A549 (cell line): Measurements from ENCODE around the gene SLC39A11. TPM values are rescaled to one million over a fixed set of nuclear protein-coding genes. Genes with fewer than 3 reads are reported as not detected.

Source experiments
- ATAC-seq, 2 experiments: fragments of 200-7000 bp in 1 of 2; fragments of >200 bp in 1 of 2; cut with Nextera tagmentation in 1 of 2; cut with Tn5 transposase in 1 of 2; 3 replicates each; pipeline versions ENCODE4 v1.8.0 to v1.9.1; 2018 to 2020; ENCODE audit warnings: mild to moderate bottlenecking in 1 of 2, moderate library complexity in 1 of 2
- CTCF ChIA-PET: fragments of 300-600 bp; sonication (Branson Sonifier 250); formaldehyde crosslinking; extraction: SDS; loops from one replicate; lab custom pipeline; 2021; ENCODE audit warnings: antibody characterized with exemption, inconsistent platforms; lab: Yijun Ruan, JAX
- POLR2A ChIA-PET: fragments of 350-600 bp; formaldehyde crosslinking; extraction: SDS; loops from one replicate; lab custom pipeline; 2021; ENCODE audit warnings: antibody characterized with exemption, inconsistent platforms; lab: Yijun Ruan, JAX
- DNase-seq, 2 experiments: peaks; one replicate each; pipeline versions ENCODE4 v3.0.0 to v3.0.0-alpha.2; 2011 to 2016; ENCODE audit warnings: low read depth in 1 of 2, low spot score in 1 of 2
- FAIRE-seq: peaks from 2 replicates; lab custom pipeline; 2011; peaks lifted over from hg19 to GRCh38; lab: Jason Lieb, UNC
- H3K27ac ChIP-seq, 2 experiments: fragments of >200 bp; sonication (Bioruptor Twin); formaldehyde crosslinking; 3 replicates each; pipeline ENCODE4 v1.5.1; 2016 to 2017
- H3K4me1 ChIP-seq: fragments of >200 bp; sonication (Bioruptor Twin); formaldehyde crosslinking; 3 replicates; pipeline ENCODE4 v1.6.1; 2016
- H3K4me2 ChIP-seq: fragments of >200 bp; sonication (Bioruptor Twin); formaldehyde crosslinking; 3 replicates; pipeline ENCODE4 v1.6.1; 2016
- H3K4me3 ChIP-seq: fragments of >200 bp; sonication (Bioruptor Twin); formaldehyde crosslinking; 3 replicates; pipeline ENCODE4 v1.5.1; 2016
- H3K9me3 ChIP-seq: fragments of >200 bp; sonication (Bioruptor Twin); formaldehyde crosslinking; 3 replicates; pipeline ENCODE4 v1.6.1; 2016
- CEBPB ChIP-seq, 2 experiments: fragments of >200 bp in 1 of 2; sonication (Bioruptor Twin) in 1 of 2; formaldehyde crosslinking in 1 of 2; IDR thresholded peaks; 2 replicates each; pipeline ENCODE4 v1.6.1; 2012 to 2016
- EHMT2 ChIP-seq: fragments of 200-600 bp; sonication (generic); IDR thresholded peaks from 2 replicates; pipeline ENCODE4 v1.6.1; 2016; ENCODE audit warnings: antibody characterized with exemption, low read depth, mild to moderate bottlenecking, moderate library complexity
- EP300 ChIP-seq, 2 experiments: fragments of >200 bp; sonication (Bioruptor Twin); formaldehyde crosslinking; IDR thresholded peaks; 2 replicates in 1 of 2; 3 replicates in 1 of 2; pipeline ENCODE4 v1.6.1; 2016 to 2017
- FOSB ChIP-seq: fragments of 250-450 bp; sonication (Bioruptor Pico); IDR thresholded peaks from 2 replicates; pipeline ENCODE4 v1.5.0; 2020; ENCODE audit warnings: mild to moderate bottlenecking, moderate library complexity
- FOXS1 ChIP-seq: fragments of 250-450 bp; sonication (Bioruptor Pico); IDR thresholded peaks from 2 replicates; pipeline ENCODE4 v1.5.0; 2020; ENCODE audit warnings: mild to moderate bottlenecking, moderate library complexity
- GATA3 ChIP-seq: IDR thresholded peaks from 2 replicates; pipeline ENCODE4 v1.6.1; 2012; ENCODE audit warnings: borderline replicate concordance
- HDAC2 ChIP-seq: fragments of 200-600 bp; sonication (generic); IDR thresholded peaks from 2 replicates; pipeline ENCODE4 v1.6.1; 2016
- HOXB13 ChIP-seq: fragments of 250-450 bp; sonication (Bioruptor Pico); IDR thresholded peaks from 2 replicates; pipeline ENCODE4 v1.5.0; 2020; ENCODE audit warnings: low read depth, mild to moderate bottlenecking, moderate library complexity
- JUN ChIP-seq, 2 experiments: fragments of >200 bp; sonication (Bioruptor Twin); formaldehyde crosslinking; IDR thresholded peaks; 2 replicates in 1 of 2; 3 replicates in 1 of 2; pipeline ENCODE4 v1.6.1; 2016 to 2017
- KDM1A ChIP-seq: fragments of 200-600 bp; sonication (generic); IDR thresholded peaks from 2 replicates; pipeline ENCODE4 v1.6.1; 2016; ENCODE audit warnings: low read depth, mild to moderate bottlenecking
- MAFK ChIP-seq: fragments of 450-650 bp; IDR thresholded peaks from 2 replicates; pipeline ENCODE4 v1.6.1; 2014; ENCODE audit not compliant: partially characterized antibody
- MYC ChIP-seq: IDR thresholded peaks from 2 replicates; pipeline ENCODE4 v1.6.1; 2012; ENCODE audit warnings: mild to moderate bottlenecking, inconsistent platforms, low read length, improper control_type of control experiment, borderline replicate concordance
- NPAS2 ChIP-seq: fragments of 250-450 bp; sonication (Bioruptor Pico); IDR thresholded peaks from 2 replicates; pipeline ENCODE4 v1.8.0; 2022; ENCODE audit warnings: mild to moderate bottlenecking, moderate library complexity, borderline replicate concordance
- NR3C1 ChIP-seq: fragments of >200 bp; sonication (Bioruptor Twin); formaldehyde crosslinking; IDR thresholded peaks from 3 replicates; pipeline ENCODE4 v1.6.1; 2017
- PHF8 ChIP-seq: fragments of 200-600 bp; sonication (generic); IDR thresholded peaks from 2 replicates; pipeline ENCODE4 v1.6.1; 2016; ENCODE audit warnings: low read depth, mild to moderate bottlenecking, antibody characterized with exemption, moderate library complexity, borderline replicate concordance
- POLR2AphosphoS2 ChIP-seq: conservative IDR thresholded peaks from 2 replicates; pipeline ENCODE4 v1.6.1; 2012; ENCODE audit warnings: low read length, improper control_type of control experiment, inconsistent platforms
- RCOR1 ChIP-seq: fragments of 150-350 bp; IDR thresholded peaks from 2 replicates; pipeline ENCODE4 v1.6.1; 2014; ENCODE audit warnings: antibody characterized with exemption, low read length, low read depth
- TFCP2L1 ChIP-seq: fragments of 250-450 bp; sonication (Bioruptor Pico); IDR thresholded peaks from 2 replicates; pipeline ENCODE4 v1.5.0; 2021; ENCODE audit warnings: mild to moderate bottlenecking
- TP53 ChIP-seq: fragments of 250-450 bp; sonication (Bioruptor Pico); IDR thresholded peaks from 2 replicates; pipeline ENCODE4 v1.5.0; 2021; ENCODE audit warnings: mild to moderate bottlenecking, moderate library complexity
- ZFP36 ChIP-seq: fragments of 450-650 bp; IDR thresholded peaks from 2 replicates; pipeline ENCODE4 v1.6.1; 2014; ENCODE audit warnings: borderline replicate concordance; ENCODE audit not compliant: partially characterized antibody
- WGBS: methylation state at CpG from one replicate; pipeline ENCODE4 v1.1.6; 2017; ENCODE audit errors: missing lambda C conversion rate; 5-methylcytosine and 5-hydroxymethylcytosine counted together
- polyA plus RNA-seq, 4 experiments: library from polyadenylated mRNA; depleted of rRNA in 3 of 4; stranded (reverse); fragments of >200 nt; fragmentation: RNase III in 1 of 4; extraction: RNeasy Plus Mini Kit Qiagen cat#74134 plus additional on column Dnase treatment in 1 of 4; gene quantifications; 2 replicates in 3 of 4; 3 replicates in 1 of 4; pipeline ENCODE4 v1.2.3, GENCODE V29; 2011 to 2017
- TF ChIP-seq, protein P1 (sequence below): IDR thresholded peaks from 2 replicates; pipeline ENCODE4 v1.6.1; 2012; ENCODE audit warnings: low read depth, borderline replicate concordance
- TF ChIP-seq, protein P2 (sequence below): fragments of 250-450 bp; sonication (Bioruptor Pico); IDR thresholded peaks from 2 replicates; pipeline ENCODE4 v1.5.0; 2020; ENCODE audit warnings: low read depth, mild to moderate bottlenecking, moderate library complexity

SLC39A11 gene
- polyA plus RNA-seq, 2 of the 4 experiments (the other 2 are of a cell fraction): 18.4 to 25.2 TPM

DNA sequence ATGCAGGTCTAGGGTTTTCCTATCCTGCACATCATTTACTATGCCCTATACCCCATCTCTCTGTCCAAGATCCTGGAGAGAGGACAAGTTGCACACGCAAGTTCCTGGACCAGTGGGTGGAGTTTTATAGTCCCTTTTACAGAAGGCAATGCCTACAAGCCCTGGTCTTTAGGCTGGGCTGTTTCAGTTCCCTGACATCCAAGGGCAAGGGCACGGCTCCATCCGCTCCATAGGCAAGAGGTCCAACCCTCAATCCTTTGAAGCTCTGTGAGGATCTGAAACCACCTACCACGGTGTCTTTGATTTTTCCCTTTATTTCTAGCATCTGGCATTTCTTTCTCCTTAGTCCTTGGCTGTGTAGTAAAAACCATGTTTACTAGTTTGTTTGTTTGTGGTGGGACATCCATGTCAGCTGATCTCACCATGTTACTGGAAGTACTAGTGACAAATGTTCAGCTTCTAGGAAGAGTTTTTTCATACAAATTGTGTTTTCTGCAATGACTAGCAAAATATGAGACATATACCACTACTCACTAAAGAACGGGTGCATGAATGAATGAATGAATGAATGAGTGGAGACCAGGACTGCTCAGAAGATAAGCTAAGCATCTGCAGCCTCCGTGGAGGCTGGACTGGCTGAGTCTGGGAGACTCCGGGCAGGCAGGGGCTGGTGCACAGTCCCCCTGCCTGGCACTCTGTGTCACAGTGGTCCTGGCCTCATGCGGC, 359.4 kb downstream of the SLC39A11 start:
- ATAC-seq: no peak
- no peak for FAIRE-seq
- H3K4me1 ChIP-seq: no peaks in the 10 kb centered on the region
- TF ChIP-seq EP300 (IDR thresholded peaks at IDR 0.05) (no peak), KDM1A (no peak), RCOR1 (no peak), FOSB (CRISPR knock-in tag) (no peak), TFCP2L1 (CRISPR knock-in tag) (no peak), CEBPB (IDR thresholded peaks at IDR 0.05) (no peak), JUN (IDR thresholded peaks at IDR 0.05) (no peak), TP53 (CRISPR knock-in tag) (no peak), NR3C1 (no peak), NPAS2 (CRISPR knock-in tag) (no peak), EHMT2 (no peak), ZFP36 (no peak), POLR2AphosphoS2 (no peak), GATA3 (no peak), MYC (no peak), HOXB13 (CRISPR knock-in tag) (no peak), PHF8 (no peak), HDAC2 (no peak)
- TF ChIP-seq, protein P1, sequence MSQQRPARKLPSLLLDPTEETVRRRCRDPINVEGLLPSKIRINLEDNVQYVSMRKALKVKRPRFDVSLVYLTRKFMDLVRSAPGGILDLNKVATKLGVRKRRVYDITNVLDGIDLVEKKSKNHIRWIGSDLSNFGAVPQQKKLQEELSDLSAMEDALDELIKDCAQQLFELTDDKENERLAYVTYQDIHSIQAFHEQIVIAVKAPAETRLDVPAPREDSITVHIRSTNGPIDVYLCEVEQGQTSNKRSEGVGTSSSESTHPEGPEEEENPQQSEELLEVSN: no peak
- TF ChIP-seq, protein P2, sequence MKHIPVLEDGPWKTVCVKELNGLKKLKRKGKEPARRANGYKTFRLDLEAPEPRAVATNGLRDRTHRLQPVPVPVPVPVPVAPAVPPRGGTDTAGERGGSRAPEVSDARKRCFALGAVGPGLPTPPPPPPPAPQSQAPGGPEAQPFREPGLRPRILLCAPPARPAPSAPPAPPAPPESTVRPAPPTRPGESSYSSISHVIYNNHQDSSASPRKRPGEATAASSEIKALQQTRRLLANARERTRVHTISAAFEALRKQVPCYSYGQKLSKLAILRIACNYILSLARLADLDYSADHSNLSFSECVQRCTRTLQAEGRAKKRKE (CRISPR knock-in tag): no peak
- ChIA-PET CTCF (interaction anchor here (1.3 to 13.3 kb wide), 4 partner anchors 172 to 453 kb away, joined by 3 to 483 read pairs (median 4); partner anchors contain the start of gene COG1), POLR2A (no interaction called here)
- no peak overlapping the region for H3K27ac ChIP-seq
- no peak for DNase-seq
- no peak overlapping the region for H3K4me2 ChIP-seq
- H3K4me3 ChIP-seq: no peak overlapping the region
- WGBS: 90% methylated on average over 8 of the region's 8 CpGs
- H3K9me3 ChIP-seq: no peaks in the 10 kb centered on the region

DNA sequence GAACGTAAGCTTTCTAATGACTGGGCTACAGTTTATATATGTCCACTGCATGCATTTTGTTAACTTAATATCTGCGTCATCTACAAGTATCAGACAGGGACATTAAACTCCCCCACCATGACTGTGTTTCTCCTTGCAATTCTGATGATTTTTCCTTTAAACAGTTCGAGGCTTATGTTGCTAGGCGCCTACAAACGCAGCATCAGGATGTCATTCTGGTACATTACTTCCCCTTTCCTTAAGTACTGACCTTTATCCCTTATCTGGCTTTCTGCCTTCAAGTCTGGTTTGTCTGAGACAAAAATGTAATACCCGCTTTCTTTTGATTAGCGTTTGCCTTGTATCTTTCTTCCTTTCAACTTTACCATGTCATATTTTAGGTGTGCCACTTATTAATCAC, 362.4 kb downstream of the SLC39A11 start:
- TF ChIP-seq CEBPB (IDR thresholded peaks at IDR 0.05): no peak
- DNase-seq: peak in 1 of 2 experiments; percentile 50
- WGBS: 68% methylated on average over 7 of the region's 7 CpGs
- Histone ChIP-seq H3K4me3 (no peak overlapping the region), H3K4me2 (no peak overlapping the region), H3K27ac (no peak overlapping the region), H3K4me1 (peaks cover 9% of the 10 kb centered on the region), H3K9me3 (no peaks in the 10 kb centered on the region)
- no peak for FAIRE-seq
- ChIA-PET CTCF (interaction anchor here (0.7 to 22.2 kb wide), 3 partner anchors 169 to 456 kb away, joined by 3 to 578 read pairs (median 483); partner anchors contain the start of gene COG1), POLR2A (no interaction called here)
- ATAC-seq: no peak

DNA sequence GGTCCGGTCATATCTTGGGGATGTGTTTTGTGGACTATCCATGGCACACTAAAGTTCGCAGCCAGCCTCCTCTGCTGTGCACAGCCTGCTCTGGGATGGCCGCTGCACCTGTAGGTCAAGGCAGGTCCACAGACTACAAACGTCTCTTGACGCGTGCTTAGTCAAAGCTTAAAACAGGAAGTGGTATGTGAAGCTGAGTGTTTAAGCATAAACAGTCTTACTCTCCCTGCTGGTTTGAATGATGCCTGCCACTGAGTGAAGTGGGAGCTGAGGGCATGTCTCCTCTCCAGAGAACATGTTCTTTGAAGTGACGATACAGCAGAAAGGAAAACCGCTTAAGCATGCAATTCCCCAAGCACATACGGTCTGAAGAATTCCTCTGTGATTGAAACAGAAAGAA, 365.6 kb downstream of the SLC39A11 start:
- ChIA-PET CTCF (interaction anchor here (0.6 to 22.2 kb wide), 67 partner anchors 10 to 1450 kb away, joined by 3 to 578 read pairs (median 5); partner anchors contain the start of genes COG1 and SSTR2), POLR2A (interaction anchor here (0.6 to 3.0 kb wide), 4 partner anchors 134 to 463 kb away, joined by 3 to 13 read pairs (median 8); no protein-coding TSS in a partner anchor)
- FAIRE-seq: no peak
- Histone ChIP-seq H3K9me3 (no peaks in the 10 kb centered on the region), H3K4me3 (no peak overlapping the region), H3K4me2 (no peak overlapping the region), H3K4me1 (peaks cover 20% of the 10 kb centered on the region), H3K27ac (peak overlapping the region in 1 of 2 experiments; percentile 35; a peak in 2 of 6 replicates)
- no peak for ATAC-seq
- no peak for TF ChIP-seq FOXS1 (CRISPR knock-in tag)
- peak; percentile 63 for TF ChIP-seq MAFK
- no peak for DNase-seq
- 83% methylated on average over 9 of the region's 9 CpGs for WGBS
